Right atrium auricular region (tissue), 2 donors: Measurements from ENCODE around the gene DEFB131B. TPM values are rescaled to one million over a fixed set of nuclear protein-coding genes. Genes with fewer than 3 reads are reported as not detected.
A peak's percentile ranks its signal among the peaks of the same experiment; 100 is the strongest.
"Not testable (repeated sequence)": the region's sequence is repeated elsewhere in the genome, so short reads cannot be mapped to it uniquely, and the experiment has no call there.

Experiments used
- DNase-seq: peaks from one replicate; pipeline ENCODE4 v3.0.0-alpha.2; 2019; ENCODE audit warnings: low spot score
- H3K27ac ChIP-seq, 2 donors: fragments of 200-600 bp; sonication (generic); 1 replicate in 1 of 2; 2 replicates in 1 of 2; pipeline ENCODE4 v1.5.1; 2016 to 2019
- H3K27me3 ChIP-seq, 2 donors: fragments of 200-600 bp; sonication (generic); one replicate each; pipeline versions ENCODE4 v1.5.1 to v1.6.0; 2017 to 2019
- H3K36me3 ChIP-seq: fragments of 200-600 bp; sonication (generic); one replicate; pipeline ENCODE4 v1.5.1; 2016
- H3K4me1 ChIP-seq, 2 donors: fragments of 200-600 bp; sonication (generic); one replicate each; pipeline versions ENCODE4 v1.5.1 to v1.6.0; 2017 to 2019
- H3K4me3 ChIP-seq, 2 donors: fragments of 200-600 bp; sonication (generic); 1 replicate in 1 of 2; 2 replicates in 1 of 2; pipeline ENCODE4 v1.5.1; 2017 to 2019; ENCODE audit warnings: mild to moderate bottlenecking in 1 of 2, moderate library complexity in 1 of 2
- H3K9me3 ChIP-seq, 2 donors: fragments of 200-600 bp; sonication (generic); one replicate each; pipeline ENCODE4 v1.5.1; 2019
- total RNA-seq, 2 donors: library from RNA; depleted of rRNA; stranded (reverse); fragments of >200 nt; gene quantifications; one replicate each; pipeline ENCODE4 v1.1.0, GENCODE V29; 2016
- TF ChIP-seq, protein P1 (sequence below), 2 donors: fragments of 200-600 bp; sonication (generic); IDR thresholded peaks; one replicate each; pipeline ENCODE4 v1.5.1; 2019; ENCODE audit warnings: antibody characterized with exemption in 2 of 2

The DEFB131B gene
- total RNA-seq, 2 donors from 2014 or later, result not detected

DNA sequence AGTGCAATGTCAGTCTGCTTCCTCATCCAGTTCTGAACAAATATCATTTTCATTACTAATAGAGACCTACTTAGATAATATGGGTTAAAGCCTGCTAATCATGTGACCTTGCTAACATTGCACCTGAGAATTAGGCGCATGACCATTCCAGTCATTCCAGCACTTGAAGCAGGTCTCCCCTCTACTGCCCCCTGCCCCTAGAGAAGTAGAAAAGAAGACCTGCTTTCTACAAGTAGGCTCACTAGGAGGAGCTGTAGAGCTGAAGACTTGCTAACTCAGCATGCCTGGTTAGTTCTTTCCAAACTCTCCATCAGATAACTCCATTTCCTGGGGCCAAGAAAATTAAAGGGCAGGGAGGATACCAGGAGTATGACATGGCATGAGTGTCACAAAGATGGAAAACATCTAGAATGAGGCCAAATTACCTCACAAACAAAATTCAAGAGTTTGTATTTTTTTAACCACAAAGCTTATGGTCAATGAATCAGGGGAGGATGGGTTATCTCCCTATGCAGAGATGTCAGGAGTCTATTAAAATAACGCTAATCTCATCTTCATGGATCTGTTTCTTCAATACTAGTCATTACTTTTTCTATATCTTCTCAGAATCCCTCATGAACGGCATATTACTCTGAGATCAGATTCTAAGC, 14.2 kb upstream of the DEFB131B start:
- not testable (repeated sequence) for H3K4me1 ChIP-seq, H3K27ac ChIP-seq, H3K36me3 ChIP-seq, H3K9me3 ChIP-seq, DNase-seq, H3K27me3 ChIP-seq, H3K4me3 ChIP-seq
- TF ChIP-seq, protein P1, sequence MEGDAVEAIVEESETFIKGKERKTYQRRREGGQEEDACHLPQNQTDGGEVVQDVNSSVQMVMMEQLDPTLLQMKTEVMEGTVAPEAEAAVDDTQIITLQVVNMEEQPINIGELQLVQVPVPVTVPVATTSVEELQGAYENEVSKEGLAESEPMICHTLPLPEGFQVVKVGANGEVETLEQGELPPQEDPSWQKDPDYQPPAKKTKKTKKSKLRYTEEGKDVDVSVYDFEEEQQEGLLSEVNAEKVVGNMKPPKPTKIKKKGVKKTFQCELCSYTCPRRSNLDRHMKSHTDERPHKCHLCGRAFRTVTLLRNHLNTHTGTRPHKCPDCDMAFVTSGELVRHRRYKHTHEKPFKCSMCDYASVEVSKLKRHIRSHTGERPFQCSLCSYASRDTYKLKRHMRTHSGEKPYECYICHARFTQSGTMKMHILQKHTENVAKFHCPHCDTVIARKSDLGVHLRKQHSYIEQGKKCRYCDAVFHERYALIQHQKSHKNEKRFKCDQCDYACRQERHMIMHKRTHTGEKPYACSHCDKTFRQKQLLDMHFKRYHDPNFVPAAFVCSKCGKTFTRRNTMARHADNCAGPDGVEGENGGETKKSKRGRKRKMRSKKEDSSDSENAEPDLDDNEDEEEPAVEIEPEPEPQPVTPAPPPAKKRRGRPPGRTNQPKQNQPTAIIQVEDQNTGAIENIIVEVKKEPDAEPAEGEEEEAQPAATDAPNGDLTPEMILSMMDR (IDR thresholded peaks at IDR 0.05), result peak in 1 of 2 donors; percentile 51

DNA sequence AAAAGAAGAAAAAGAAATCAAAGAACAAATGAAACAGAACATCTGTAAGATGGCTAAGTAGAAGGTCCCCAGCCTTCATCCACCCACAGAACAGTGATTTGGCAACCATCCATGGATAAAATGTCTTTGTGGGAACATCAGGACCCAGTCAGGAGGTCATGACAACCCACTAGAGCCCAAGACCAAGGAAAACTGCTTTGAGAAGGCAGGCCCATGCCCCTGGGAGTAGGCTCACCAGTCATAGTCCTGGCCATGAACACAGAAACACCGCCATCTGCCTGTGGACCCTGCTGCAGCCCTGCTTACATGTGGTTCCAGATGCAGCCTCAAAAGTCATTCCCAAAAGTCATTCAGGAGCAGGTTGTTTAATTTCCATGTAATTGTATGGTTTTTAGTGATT, 11.0 kb upstream of the DEFB131B start:
- not testable (repeated sequence) for DNase-seq

DNA sequence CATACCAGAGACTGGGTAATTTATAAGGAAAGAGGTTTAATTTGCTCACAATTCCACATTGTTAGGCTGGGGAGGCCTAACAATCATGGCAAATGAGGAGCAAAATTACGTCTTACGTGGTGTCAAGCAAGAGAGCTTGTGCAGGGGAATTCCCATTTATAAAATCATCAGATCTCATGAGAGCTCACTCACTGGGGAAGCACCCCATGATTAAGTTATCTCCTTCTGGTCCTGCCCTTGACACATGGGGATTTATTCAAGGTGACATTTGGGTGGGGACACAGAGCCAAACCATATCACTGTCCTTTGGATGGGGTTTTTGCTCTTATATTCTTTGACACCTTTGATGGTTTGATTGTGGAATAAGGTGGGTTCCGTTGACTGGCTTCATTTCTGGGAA, 8.3 kb upstream of the DEFB131B start:
- DNase-seq, result not testable (repeated sequence)

More for the DNA sequence above, 11.0 kb upstream of the DEFB131B start:
- not testable (repeated sequence) for H3K36me3 ChIP-seq, H3K27me3 ChIP-seq, H3K4me1 ChIP-seq, H3K27ac ChIP-seq, H3K9me3 ChIP-seq, H3K4me3 ChIP-seq
- TF ChIP-seq, protein P1 (IDR thresholded peaks at IDR 0.05), result peak in 1 of 2 donors; percentile 28

DNA sequence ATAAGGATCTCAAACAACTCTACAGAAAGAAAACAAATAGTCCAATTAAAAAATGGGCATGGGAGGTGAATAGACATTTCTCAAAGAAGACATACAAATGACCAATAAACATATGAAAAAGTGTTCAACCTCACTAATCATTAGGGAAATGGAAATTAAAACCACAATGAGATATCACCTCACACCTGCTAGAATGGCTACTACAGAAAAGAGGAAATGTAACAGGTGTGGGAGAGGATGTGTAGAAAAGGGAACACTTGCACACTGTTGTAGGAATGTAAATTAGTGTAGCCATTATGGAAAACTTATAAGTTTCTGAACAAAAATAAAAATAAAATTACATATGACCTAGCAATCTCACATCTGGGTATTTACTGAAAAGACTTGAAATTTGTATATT, 7.6 kb upstream of the DEFB131B start:
- DNase-seq, result not testable (repeated sequence)

More for the DNA sequence above, 8.3 kb upstream of the DEFB131B start:
- H3K4me3 ChIP-seq, H3K27ac ChIP-seq, H3K36me3 ChIP-seq, H3K4me1 ChIP-seq, H3K27me3 ChIP-seq, H3K9me3 ChIP-seq: not testable (repeated sequence)

DNA sequence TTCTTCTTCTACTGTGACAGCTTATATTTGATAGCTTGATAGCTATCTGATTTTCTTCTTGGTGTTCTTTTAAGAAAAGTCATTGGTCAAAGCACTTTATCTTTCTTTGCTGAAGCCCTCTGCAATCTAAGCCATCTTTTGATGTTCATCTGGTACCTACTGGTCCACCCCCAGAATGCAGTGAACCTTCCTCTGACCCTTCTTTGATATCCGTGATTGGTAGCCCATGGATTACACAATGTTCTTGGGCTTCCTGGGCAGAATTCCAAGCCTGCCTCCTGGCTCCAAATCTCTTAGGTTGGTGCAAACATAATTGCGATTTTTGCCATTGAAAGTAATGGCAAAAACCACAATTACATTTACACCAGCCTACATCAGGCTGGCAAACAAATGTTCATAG, 2.0 kb upstream of the DEFB131B start:
- not testable (repeated sequence) for H3K4me1 ChIP-seq, DNase-seq, H3K27me3 ChIP-seq, H3K4me3 ChIP-seq, H3K27ac ChIP-seq, H3K9me3 ChIP-seq, H3K36me3 ChIP-seq

More for the DNA sequence above, 7.6 kb upstream of the DEFB131B start:
- H3K27ac ChIP-seq, H3K4me1 ChIP-seq, H3K36me3 ChIP-seq, H3K4me3 ChIP-seq, H3K27me3 ChIP-seq, H3K9me3 ChIP-seq: not testable (repeated sequence)

DNA sequence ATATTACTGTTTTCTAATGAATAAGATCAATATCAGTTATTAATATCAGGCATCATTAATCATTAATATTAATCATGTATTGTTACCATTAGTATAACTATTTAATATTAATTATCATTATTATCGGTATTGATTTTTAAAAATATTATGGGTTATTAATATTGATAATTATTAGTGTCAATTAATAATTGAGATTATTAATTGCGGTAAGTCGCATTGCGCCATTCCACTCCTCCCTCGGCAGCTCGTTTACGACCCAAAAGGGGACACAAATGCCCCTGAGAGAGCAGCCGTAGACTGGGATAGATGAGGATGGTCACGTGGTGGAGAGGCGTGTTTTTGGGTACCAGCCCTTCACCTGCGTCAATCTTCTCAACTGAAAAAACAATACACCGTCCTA, 7.6 kb downstream of the DEFB131B start:
- not testable (repeated sequence) for H3K9me3 ChIP-seq, H3K4me1 ChIP-seq, H3K4me3 ChIP-seq, H3K36me3 ChIP-seq, H3K27ac ChIP-seq, DNase-seq, H3K27me3 ChIP-seq

DNA sequence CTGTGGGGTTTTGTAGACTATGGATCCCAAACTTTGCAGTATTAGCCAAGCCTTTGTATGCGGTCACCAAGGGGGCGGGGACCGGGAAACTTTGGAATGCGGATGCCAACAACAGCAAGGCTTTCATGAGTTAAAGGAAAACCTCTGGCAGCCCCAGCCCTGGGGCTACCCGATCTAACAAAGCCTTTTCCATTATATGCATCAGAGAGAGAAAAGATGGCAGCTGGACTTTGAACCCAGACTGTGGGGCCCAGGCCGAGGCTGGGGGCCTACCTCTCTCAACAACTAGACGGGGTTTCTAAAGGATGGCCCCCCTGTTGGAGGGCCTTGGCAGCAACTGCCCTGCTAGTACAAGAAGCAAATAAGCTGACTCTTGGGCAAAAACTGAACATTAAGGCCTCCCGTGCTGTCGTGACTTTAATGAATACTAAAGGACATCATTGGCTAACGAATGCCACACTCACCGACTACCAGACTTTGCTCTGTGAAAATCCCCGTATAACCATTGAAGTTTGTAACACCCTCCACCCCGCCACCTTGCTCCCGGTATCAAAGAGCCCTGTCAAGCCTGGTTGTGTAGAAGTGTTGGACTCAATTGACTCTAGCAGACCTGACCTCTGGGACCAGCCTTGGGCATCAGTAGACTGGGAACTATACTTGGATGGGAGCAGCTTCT, 10.2 kb downstream of the DEFB131B start:
- not testable (repeated sequence) for H3K36me3 ChIP-seq, H3K9me3 ChIP-seq, H3K27ac ChIP-seq, H3K27me3 ChIP-seq, H3K4me1 ChIP-seq, H3K4me3 ChIP-seq, DNase-seq

DNA sequence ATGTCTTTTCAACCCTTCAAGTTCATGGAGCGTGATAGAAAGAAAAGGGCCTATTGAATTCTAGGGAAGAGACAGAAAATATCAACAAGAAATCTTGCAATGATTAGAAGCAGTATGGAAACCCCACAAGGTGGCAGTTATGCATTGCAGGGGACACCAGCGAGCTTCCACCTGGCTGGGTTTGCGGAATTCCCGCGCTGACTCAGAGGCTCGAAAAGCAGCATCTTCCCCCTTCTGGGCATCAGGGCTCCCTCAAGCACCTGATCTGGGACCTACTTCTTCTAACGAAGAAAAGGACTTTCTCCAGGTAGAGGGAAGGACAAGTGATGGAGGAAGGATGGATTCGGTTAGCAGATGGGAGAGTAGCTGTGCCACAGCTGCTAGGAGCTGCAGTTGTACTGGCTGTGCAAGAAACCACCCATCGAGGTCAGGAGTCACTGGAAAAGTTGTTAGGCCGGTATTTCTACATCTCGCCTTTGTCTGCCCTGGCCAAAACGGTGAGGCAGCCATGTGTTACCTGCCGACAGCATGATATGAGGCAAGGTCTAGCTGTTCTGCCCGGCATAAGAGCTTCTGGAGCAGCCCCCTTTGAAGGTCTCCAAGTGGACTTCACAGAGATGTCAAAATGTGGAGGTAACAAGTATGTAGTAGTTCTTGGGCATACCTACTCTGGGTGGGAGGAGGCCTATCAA, 11.1 kb downstream of the DEFB131B start:
- H3K4me3 ChIP-seq, H3K27ac ChIP-seq, H3K9me3 ChIP-seq, H3K27me3 ChIP-seq, H3K36me3 ChIP-seq, H3K4me1 ChIP-seq, DNase-seq: not testable (repeated sequence)
